ENCODE results near the gene REEP1. TPM values are rescaled to one million over a fixed set of nuclear protein-coding genes. Genes with fewer than 3 reads are reported as not detected.

The REEP1 gene
- total and polyA plus RNA-seq, 2 of the 4 experiments (the other 2 are of a cell fraction): under 0.01 to 0.03 TPM

GRCh38 chr2:86271248-86271647, 66.2 kb downstream of the REEP1 start:
- ChIA-PET CTCF (no interaction called here), POLR2A (ENCODE audit: unreplicated experiment) (no interaction called here)
- in situ Hi-C loops (cut with MboI; ENCODE audit: low sequenced_read_pairs) (no loop called here), intact Hi-C loops (cut with micrococcal nuclease) (no loop called here), dilution Hi-C loops (cut with HindIII; ENCODE audit: low sequenced_read_pairs, unreplicated experiment) (no loop called here)
- no peak overlapping the region for H3K4me3 ChIP-seq (ENCODE audit: insufficient read depth, low read depth, low read length)
- no peak overlapping the region for H2BK15ac ChIP-seq (ENCODE audit: low read depth, low read length)
- H2AK5ac ChIP-seq (ENCODE audit: low read depth, low read length): no peak overlapping the region
- H2BK5ac ChIP-seq (ENCODE audit: low read depth, low read length, poor library complexity, severe bottlenecking): no peak overlapping the region
- H3K56ac ChIP-seq (ENCODE audit: extremely low read depth, insufficient read depth, low read length): no peak overlapping the region
- no TSS peak for BruUV-seq (replicated peaks)
- no peak overlapping the region for H3K27ac ChIP-seq (ENCODE audit: insufficient read depth, low read length)
- H2AFZ ChIP-seq (replicated peaks; ENCODE audit: low read length, poor library complexity): no peak overlapping the region
- H3K4me2 ChIP-seq (ENCODE audit: low read depth, low read length): no peak overlapping the region
- ATAC-seq (ENCODE audit: low read depth) (no peak), DNase-seq (no peak)
- H2BK120ac ChIP-seq (ENCODE audit: low read depth, low read length): no peak overlapping the region
- no peak overlapping the region for H2BK20ac ChIP-seq (ENCODE audit: low read depth, low read length)
- H3K79me1 ChIP-seq (ENCODE audit: low read depth in 1 of 2, low read length in 2 of 2): no peaks in the 10 kb centered on the region
- H3K4me1 ChIP-seq (ENCODE audit: control insufficient read depth, insufficient read depth, low read length): peaks cover 2% of the 10 kb centered on the region; the same call in 1 of the 2 replicates
- peaks cover 4% of the 10 kb centered on the region for H3K9me3 ChIP-seq (ENCODE audit: control insufficient read depth, insufficient read depth, low read length)
- H2AK9ac ChIP-seq (replicated peaks; ENCODE audit: low read depth, low read length, poor library complexity): no peak overlapping the region
- H3K18ac ChIP-seq (ENCODE audit: low read depth, low read length): no peak overlapping the region
- TF ChIP-seq RAD21 (IDR thresholded peaks at IDR 0.05; ENCODE audit: low read length): no peak
- no peaks in the 10 kb centered on the region for H4K20me1 ChIP-seq (ENCODE audit: insufficient read depth, low read length)
- H3K9me1 ChIP-seq (ENCODE audit: insufficient read depth, low read length): no peaks in the 10 kb centered on the region
- no peaks in the 10 kb centered on the region for H3K27me3 ChIP-seq (ENCODE audit: control insufficient read depth, insufficient read depth, low read length)
- no peak overlapping the region for H4K5ac ChIP-seq (ENCODE audit: low read depth, low read length)
- no peak overlapping the region for H3K4ac ChIP-seq (ENCODE audit: low read depth, low read length)
- H3K23ac ChIP-seq (ENCODE audit: low read depth, low read length): no peak overlapping the region
- H4K8ac ChIP-seq (ENCODE audit: low read depth in 2 of 2, low read length in 2 of 2): no peak overlapping the region
- no peaks in the 10 kb centered on the region for H3K36me3 ChIP-seq (ENCODE audit: control insufficient read depth, insufficient read depth, low read length)
- H3K9ac ChIP-seq (ENCODE audit: low read depth, low read length): no peak overlapping the region
- H4K91ac ChIP-seq (ENCODE audit: insufficient read depth, low read depth, low read length): no peak overlapping the region
- no peak overlapping the region for H3K14ac ChIP-seq (replicated peaks; ENCODE audit: low read depth, low read length)

Measured in IMR-90 (cell line).